ENCODE measurements around the gene EHHADH.
A peak's percentile ranks its signal among the peaks of the same experiment; 100 is the strongest.

Gene EHHADH

DNA sequence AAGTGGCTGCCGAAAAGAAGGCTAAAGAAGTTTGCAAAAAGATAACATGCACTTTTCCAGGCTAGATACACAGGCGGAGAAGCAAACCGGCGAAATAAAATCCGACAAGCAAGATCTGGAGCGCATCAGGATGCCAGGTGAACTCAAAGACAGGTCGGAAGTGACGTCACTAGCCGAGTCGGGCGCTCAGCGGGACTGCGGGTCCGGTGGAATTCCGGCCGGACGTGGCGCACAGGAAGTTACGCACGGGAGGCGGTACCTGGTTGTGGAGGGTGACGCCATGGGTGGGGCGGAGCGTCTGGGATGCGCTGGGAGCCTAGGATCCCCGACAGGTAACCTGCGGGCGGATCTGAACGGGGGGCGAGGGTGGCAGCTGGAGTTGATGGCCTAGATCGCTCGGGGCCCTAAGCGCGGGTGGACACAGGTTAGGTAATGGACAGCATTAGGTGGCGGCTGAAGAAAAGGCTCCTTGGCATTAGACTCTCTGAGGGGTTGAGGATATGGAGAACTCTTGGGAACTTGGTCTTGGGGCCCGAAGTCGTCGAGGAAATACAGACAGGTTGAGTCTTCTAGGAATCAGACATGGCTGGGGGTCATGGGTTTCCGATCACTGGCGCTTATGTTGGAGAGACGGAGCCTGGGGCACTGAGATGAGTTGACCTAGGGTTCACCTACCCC lies 29.0 kb upstream of the EHHADH start:
- peaks cover 15% of the 10 kb centered on the region for H3K4me1 Mint-ChIP-seq
- H3K36me3 Mint-ChIP-seq (ENCODE audit: low read depth) = peaks cover 35% of the 10 kb centered on the region
- TF ChIP-seq, protein P1, sequence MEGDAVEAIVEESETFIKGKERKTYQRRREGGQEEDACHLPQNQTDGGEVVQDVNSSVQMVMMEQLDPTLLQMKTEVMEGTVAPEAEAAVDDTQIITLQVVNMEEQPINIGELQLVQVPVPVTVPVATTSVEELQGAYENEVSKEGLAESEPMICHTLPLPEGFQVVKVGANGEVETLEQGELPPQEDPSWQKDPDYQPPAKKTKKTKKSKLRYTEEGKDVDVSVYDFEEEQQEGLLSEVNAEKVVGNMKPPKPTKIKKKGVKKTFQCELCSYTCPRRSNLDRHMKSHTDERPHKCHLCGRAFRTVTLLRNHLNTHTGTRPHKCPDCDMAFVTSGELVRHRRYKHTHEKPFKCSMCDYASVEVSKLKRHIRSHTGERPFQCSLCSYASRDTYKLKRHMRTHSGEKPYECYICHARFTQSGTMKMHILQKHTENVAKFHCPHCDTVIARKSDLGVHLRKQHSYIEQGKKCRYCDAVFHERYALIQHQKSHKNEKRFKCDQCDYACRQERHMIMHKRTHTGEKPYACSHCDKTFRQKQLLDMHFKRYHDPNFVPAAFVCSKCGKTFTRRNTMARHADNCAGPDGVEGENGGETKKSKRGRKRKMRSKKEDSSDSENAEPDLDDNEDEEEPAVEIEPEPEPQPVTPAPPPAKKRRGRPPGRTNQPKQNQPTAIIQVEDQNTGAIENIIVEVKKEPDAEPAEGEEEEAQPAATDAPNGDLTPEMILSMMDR (IDR thresholded peaks at IDR 0.05; ENCODE audit: unreplicated experiment in 3 of 3) = no peak
- peak overlapping the region; percentile 70 to 85 (median 81) for H3K27ac Mint-ChIP-seq
- H3K27me3 Mint-ChIP-seq (ENCODE audit: low read depth) = peaks cover 21% of the 10 kb centered on the region
- peak overlapping the region; percentile 98 to 99 (median 99) for H3K4me3 Mint-ChIP-seq
- H3K9me3 Mint-ChIP-seq = peaks cover 9% of the 10 kb centered on the region

DNA sequence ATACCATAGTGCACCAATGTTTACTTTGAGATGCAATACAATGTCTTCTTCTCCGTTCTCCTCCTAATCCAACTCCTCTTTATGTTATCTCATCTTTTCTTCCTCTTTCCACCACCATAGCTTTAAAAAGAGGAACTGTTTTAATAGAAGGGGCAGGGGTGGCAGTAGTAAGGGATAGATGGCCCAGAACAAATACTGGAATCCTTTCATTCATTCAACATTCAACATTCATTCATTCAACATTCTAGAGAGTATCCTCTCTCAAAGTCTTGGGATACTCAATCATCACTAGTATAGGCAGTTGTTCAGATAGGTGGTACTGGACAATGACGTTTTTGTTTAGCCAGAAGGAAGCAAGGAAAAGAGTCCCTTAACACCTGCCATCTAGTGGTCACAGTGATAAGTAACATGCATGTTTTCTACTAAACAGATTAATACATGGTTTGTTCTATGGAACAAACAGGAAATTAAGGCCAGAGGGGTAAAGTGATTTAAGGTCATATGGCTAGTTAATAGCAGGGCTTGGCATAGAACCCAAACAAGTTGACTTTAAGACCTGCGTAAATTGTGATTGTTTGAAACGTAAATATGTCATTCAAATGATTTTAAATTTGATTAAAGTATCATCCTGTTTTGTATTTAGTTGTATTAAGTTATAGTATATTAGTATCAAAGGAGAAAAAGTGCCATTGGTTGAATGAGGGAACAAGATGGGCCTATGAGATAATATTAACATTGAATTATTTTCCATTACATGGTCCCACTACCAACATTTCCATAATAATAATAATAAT lies 26.9 kb upstream of the EHHADH start:
- no peak overlapping the region for H3K27ac Mint-ChIP-seq
- peak overlapping the region; percentile 58 to 66 (median 63) for H3K4me3 Mint-ChIP-seq
- peaks cover 12% of the 10 kb centered on the region for H3K9me3 Mint-ChIP-seq
- TF ChIP-seq, protein P1 (IDR thresholded peaks at IDR 0.05; ENCODE audit: unreplicated experiment in 3 of 3) = peak; percentile 41 to 51 (median 48)
- peaks cover 15% of the 10 kb centered on the region for H3K4me1 Mint-ChIP-seq
- peaks cover 25% of the 10 kb centered on the region for H3K27me3 Mint-ChIP-seq (ENCODE audit: low read depth)
- peaks cover 25% of the 10 kb centered on the region for H3K36me3 Mint-ChIP-seq (ENCODE audit: low read depth)

DNA sequence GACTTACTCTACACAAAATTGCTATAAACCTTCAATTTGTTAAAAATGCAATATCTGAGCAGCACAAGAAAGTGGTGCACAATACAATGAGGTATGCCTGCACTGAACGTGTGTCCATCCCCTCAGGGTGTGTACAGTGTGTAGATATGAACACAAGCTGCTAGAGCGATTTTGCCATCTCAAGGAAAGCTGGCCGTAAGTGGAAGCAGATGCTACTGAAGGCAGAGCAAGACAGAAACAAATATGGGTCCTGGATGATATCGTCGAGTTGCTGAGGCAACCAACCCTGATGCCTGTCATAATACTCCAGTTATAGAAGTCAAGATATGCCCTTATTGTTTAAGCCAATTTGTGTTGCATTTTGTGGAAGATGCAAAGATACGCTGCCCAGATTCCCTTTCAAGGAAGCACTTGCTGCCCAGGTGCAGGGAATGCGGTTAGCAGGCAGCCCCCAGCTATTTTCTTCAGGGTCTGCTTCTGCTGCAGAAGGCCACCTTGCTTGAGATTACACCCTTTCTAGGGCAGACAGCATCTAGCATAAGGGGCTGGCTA lies 25.8 kb upstream of the EHHADH start:
- Mint-ChIP-seq H3K36me3 (ENCODE audit: low read depth) (peaks cover 20% of the 10 kb centered on the region), H3K9me3 (peaks cover 12% of the 10 kb centered on the region), H3K27ac (no peak overlapping the region), H3K4me3 (no peak overlapping the region), H3K27me3 (ENCODE audit: low read depth) (peaks cover 25% of the 10 kb centered on the region), H3K4me1 (peaks cover 15% of the 10 kb centered on the region)
- TF ChIP-seq, protein P1 (IDR thresholded peaks at IDR 0.05; ENCODE audit: unreplicated experiment in 3 of 3) = no peak

DNA sequence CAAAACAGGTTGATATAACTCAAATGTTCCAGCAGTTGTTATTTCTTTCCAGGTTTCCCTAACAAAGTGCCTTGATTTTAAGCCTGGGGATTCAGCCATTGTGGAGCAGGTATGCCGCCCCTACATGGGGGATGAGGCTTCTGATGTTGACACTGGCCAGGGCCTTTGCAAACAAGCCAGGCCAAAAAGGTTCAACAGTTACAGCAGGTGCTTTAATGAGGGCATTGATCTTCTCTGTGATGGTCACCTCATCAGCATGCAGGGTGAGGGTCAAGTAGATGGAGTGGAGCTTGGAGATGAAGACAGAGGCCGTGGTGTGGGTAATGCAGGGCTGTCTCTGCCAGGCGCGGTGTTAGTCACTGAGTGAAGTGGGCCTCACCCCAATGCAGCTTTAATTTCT lies 22.6 kb upstream of the EHHADH start:
- Mint-ChIP-seq H3K4me1 (no peaks in the 10 kb centered on the region), H3K27ac (no peak overlapping the region), H3K4me3 (no peak overlapping the region), H3K9me3 (peaks cover 12% of the 10 kb centered on the region), H3K36me3 (ENCODE audit: low read depth) (peaks cover 11% of the 10 kb centered on the region), H3K27me3 (ENCODE audit: low read depth) (peaks cover 22% of the 10 kb centered on the region)
- TF ChIP-seq, protein P1 (IDR thresholded peaks at IDR 0.05; ENCODE audit: unreplicated experiment in 3 of 3) = no peak

DNA sequence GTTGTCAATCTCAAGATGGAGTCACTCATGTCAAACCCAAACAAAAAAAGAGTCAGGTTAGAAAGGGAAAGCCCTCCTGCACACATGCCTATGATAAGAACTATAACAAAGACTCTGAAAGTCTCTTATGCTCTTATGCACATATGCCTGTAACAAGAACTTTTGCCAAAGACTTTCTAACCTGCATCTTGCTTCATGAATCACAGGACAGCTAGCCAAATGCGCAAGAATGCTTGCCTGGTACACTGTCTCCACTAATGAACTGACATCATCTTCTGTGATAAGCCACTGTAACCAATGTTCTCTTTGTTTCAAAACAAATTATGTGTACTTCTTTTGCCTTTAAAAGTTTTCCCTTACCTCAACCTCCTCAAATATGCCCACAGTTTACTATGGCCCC lies 18.2 kb upstream of the EHHADH start:
- H3K27me3 Mint-ChIP-seq (ENCODE audit: low read depth) = peaks cover 19% of the 10 kb centered on the region
- H3K27ac Mint-ChIP-seq = no peak overlapping the region
- no peaks in the 10 kb centered on the region for H3K4me1 Mint-ChIP-seq
- TF ChIP-seq, protein P1 (IDR thresholded peaks at IDR 0.05; ENCODE audit: unreplicated experiment in 3 of 3) = no peak
- H3K36me3 Mint-ChIP-seq (ENCODE audit: low read depth) = no peaks in the 10 kb centered on the region
- no peak overlapping the region for H3K4me3 Mint-ChIP-seq
- no peaks in the 10 kb centered on the region for H3K9me3 Mint-ChIP-seq

Measured in nephron (organoid).